Uterus (tissue), 4 donors: ENCODE results near the gene ZNF616. TPM values are rescaled to one million over a fixed set of nuclear protein-coding genes. Genes with fewer than 3 reads are reported as not detected.
A peak's percentile ranks its signal among the peaks of the same experiment; 100 is the strongest.

Experiments used
- DNase-seq, 2 donors: peaks; one replicate each; pipeline ENCODE4 v3.0.0-alpha.2; 2019 to 2020
- H3K27ac ChIP-seq, 2 donors: fragments of 200-600 bp; sonication (generic); 1 replicate in 1 of 2; 2 replicates in 1 of 2; pipeline ENCODE4 v1.5.1; 2016 to 2018
- H3K27me3 ChIP-seq, 2 donors: fragments of 200-600 bp; sonication (generic); one replicate each; pipeline ENCODE4 v1.5.1; 2018 to 2019; ENCODE audit warnings: control low read depth in 1 of 2
- H3K36me3 ChIP-seq, 2 donors: fragments of 200-600 bp; sonication (generic); one replicate each; pipeline ENCODE4 v1.5.1; 2019; ENCODE audit warnings: control low read depth in 1 of 2
- H3K4me1 ChIP-seq, 2 donors: fragments of 200-600 bp; sonication (generic); one replicate each; pipeline ENCODE4 v1.5.1; 2018 to 2019; ENCODE audit warnings: control low read depth in 1 of 2
- H3K4me3 ChIP-seq, 2 donors: fragments of 200-600 bp; sonication (generic); 1 replicate in 1 of 2; 2 replicates in 1 of 2; pipeline ENCODE4 v1.5.1; 2018 to 2019; ENCODE audit warnings: mild to moderate bottlenecking in 1 of 2
- H3K9me3 ChIP-seq, 2 donors: fragments of 200-600 bp; sonication (generic); one replicate each; pipeline ENCODE4 v1.5.1; 2019; ENCODE audit warnings: control low read depth in 1 of 2
- POLR2A ChIP-seq, 2 donors: fragments of 450-650 bp; IDR thresholded peaks; one replicate each; pipeline ENCODE4 v1.6.1; 2016; ENCODE audit warnings: antibody characterized with exemption in 2 of 2, mild to moderate bottlenecking in 1 of 2, moderate library complexity in 1 of 2
- intact Hi-C: fragments of 100-400 bp; cut with DNase I; formaldehyde crosslinking; loops from one replicate; pipeline ENCODE4 v1.15.1; 2023; ENCODE audit warnings: low total_unique reads
- total RNA-seq, 4 donors: library from RNA; depleted of rRNA in 3 of 4; stranded (reverse); fragments of >200 nt in 3 of 4; gene quantifications; one replicate each; pipeline versions ENCODE4 v1.1.0 to v1.2.4, GENCODE V29; 2014 to 2023
- TF ChIP-seq, protein P1 (sequence below), 4 experiments: fragments of 200-600 bp in 2 of 4; fragments of 450-650 bp in 2 of 4; sonication (generic) in 2 of 4; IDR thresholded peaks; one replicate each; pipeline ENCODE4 v1.5.1; 2016 to 2019; ENCODE audit warnings: antibody characterized with exemption in 4 of 4, mild to moderate bottlenecking in 2 of 4, moderate library complexity in 1 of 4
- donor health status: DM: yes; HTN: yes; CAD: no.

Gene ZNF616
- total RNA-seq, 4 donors from 2014 or later: 2.4 to 27.2 (median 17.6) TPM

DNA sequence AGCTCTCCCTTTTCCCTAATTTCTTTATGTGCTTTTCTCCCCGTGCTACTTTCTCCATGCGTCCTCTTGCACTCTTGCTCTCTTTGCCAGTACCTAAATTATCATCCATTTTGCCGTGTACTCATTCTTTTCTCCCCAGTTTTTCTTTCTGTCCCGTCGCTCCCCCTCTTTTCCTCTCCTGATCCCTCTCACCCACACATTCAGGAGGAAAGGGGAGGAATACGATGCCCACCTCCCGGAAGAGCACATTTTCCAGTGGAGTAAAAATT lies 821 bp downstream of the ZNF616 start:
- Histone ChIP-seq H3K9me3 (no peaks in the 10 kb centered on the region), H3K4me1 (peaks cover 0 to 11% of the 10 kb centered on the region in 2 donors), H3K36me3 (no peaks in the 10 kb centered on the region), H3K27ac (peak overlapping the region; percentile 97 to 98), H3K4me3 (peak overlapping the region; percentile 90 to 98), H3K27me3 (no peaks in the 10 kb centered on the region)
- intact Hi-C loops: loop anchor here (5.0 kb wide), 1 partner anchor 103 kb away; no protein-coding TSS in a partner anchor
- TF ChIP-seq, protein P1, sequence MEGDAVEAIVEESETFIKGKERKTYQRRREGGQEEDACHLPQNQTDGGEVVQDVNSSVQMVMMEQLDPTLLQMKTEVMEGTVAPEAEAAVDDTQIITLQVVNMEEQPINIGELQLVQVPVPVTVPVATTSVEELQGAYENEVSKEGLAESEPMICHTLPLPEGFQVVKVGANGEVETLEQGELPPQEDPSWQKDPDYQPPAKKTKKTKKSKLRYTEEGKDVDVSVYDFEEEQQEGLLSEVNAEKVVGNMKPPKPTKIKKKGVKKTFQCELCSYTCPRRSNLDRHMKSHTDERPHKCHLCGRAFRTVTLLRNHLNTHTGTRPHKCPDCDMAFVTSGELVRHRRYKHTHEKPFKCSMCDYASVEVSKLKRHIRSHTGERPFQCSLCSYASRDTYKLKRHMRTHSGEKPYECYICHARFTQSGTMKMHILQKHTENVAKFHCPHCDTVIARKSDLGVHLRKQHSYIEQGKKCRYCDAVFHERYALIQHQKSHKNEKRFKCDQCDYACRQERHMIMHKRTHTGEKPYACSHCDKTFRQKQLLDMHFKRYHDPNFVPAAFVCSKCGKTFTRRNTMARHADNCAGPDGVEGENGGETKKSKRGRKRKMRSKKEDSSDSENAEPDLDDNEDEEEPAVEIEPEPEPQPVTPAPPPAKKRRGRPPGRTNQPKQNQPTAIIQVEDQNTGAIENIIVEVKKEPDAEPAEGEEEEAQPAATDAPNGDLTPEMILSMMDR (IDR thresholded peaks at IDR 0.05): no peak
- no peak for TF ChIP-seq POLR2A (IDR thresholded peaks at IDR 0.05)
- DNase-seq: no peak

DNA sequence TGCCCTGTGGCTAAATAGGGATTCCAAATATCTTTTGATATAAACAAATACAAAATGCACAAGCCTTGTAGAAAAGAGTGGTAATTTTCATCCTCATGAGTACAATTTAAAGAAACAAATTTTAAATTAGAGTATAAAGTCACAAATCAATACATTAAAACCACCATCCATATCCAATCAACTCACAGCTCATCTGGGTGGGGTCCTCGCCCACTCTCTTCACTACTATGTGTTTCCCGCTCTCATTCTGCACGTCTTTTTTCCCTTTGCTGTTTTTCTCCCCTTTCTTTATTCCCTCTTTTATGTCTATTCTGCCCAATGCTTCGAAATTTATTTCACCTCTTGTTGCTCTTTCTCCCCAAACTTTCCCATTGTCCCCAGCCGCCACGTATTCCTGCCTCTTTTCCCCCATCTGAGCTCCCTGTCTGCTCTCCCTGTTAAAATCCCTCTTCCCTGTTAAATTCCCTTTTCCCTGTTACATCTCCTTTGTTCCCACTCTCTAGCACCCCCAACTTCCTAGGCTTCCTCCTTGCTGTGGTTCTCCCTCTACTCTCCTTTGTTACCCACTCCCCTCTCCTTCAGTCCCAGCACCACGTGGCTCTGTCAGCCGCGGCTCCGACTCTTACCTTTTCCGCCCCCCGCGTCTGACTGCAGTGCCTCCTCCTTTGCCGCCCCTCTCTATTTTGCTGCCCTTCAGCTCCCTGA lies 1.3 kb downstream of the ZNF616 start:
- H3K27ac ChIP-seq: peak overlapping the region; percentile 97 to 98
- peak overlapping the region; percentile 90 to 98 for H3K4me3 ChIP-seq
- no peaks in the 10 kb centered on the region for H3K36me3 ChIP-seq
- peak; percentile 16 to 20 for DNase-seq
- intact Hi-C loops: loop anchor here (5.0 kb wide), 1 partner anchor 104 kb away; no protein-coding TSS in a partner anchor
- no peak for TF ChIP-seq POLR2A (IDR thresholded peaks at IDR 0.05)
- TF ChIP-seq, protein P1 (IDR thresholded peaks at IDR 0.05): no peak
- no peaks in the 10 kb centered on the region for H3K27me3 ChIP-seq
- peaks cover 0 to 11% of the 10 kb centered on the region in 2 donors for H3K4me1 ChIP-seq
- no peaks in the 10 kb centered on the region for H3K9me3 ChIP-seq

DNA sequence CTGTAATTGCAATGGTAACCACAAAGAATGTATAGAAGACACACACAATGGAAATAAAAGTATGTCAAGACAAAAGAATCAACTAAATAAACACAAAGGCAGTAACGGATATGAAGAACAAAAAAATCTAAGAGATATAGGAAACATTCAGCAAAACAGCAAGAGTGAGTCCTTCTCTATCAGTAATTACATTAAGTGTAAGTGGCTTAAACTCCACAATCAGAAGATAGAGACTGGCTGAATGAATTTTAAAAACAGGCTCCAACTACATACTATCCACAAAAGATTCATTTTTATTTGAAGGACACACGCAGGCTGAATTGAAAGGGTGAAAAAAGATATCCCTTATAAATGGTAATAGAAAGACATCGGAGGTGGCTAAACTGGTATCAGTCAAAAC lies 19.5 kb downstream of the ZNF616 start:
- Histone ChIP-seq H3K4me3 (no peak overlapping the region), H3K36me3 (no peaks in the 10 kb centered on the region), H3K27ac (no peak overlapping the region), H3K4me1 (no peaks in the 10 kb centered on the region), H3K27me3 (no peaks in the 10 kb centered on the region), H3K9me3 (peaks cover 17 to 75% of the 10 kb centered on the region in 2 donors)
- TF ChIP-seq, protein P1 (IDR thresholded peaks at IDR 0.05): no peak
- TF ChIP-seq POLR2A (IDR thresholded peaks at IDR 0.05): no peak
- intact Hi-C loops: loop anchor here (5.0 kb wide), 1 partner anchor 53 kb away; no protein-coding TSS in a partner anchor
- no peak for DNase-seq

DNA sequence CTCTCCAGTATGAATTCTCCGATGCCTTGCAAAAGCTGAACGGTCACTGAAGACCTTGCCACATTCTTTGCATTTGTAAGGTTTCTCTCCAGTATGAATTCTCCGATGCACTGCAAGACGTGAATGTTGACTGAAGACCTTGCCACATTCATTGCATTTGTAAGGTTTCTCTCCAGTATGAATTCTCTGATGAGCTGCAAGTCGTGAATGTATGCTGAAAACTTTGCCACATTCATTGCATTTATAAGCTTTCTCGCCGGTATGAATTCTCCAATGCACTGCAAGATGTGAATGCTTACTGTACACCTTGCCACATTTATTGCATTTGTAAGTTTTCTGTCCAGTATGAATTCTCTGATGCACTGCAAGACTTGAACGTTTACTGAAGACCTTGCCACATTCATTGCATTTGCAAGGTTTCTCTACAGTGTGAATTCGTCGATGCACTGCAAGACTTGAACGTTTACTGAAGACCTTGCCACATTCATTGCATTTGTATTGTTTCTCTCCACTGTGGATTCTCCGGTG lies 24.1 kb downstream of the ZNF616 start:
- DNase-seq: no peak
- no peak for TF ChIP-seq POLR2A (IDR thresholded peaks at IDR 0.05)
- TF ChIP-seq, protein P1 (IDR thresholded peaks at IDR 0.05): no peak
- intact Hi-C loops: no loop called here
- Histone ChIP-seq H3K36me3 (no peaks in the 10 kb centered on the region), H3K4me3 (no peak overlapping the region), H3K9me3 (peaks cover 17 to 88% of the 10 kb centered on the region in 2 donors), H3K27ac (no peak overlapping the region), H3K27me3 (no peaks in the 10 kb centered on the region), H3K4me1 (no peaks in the 10 kb centered on the region)

DNA sequence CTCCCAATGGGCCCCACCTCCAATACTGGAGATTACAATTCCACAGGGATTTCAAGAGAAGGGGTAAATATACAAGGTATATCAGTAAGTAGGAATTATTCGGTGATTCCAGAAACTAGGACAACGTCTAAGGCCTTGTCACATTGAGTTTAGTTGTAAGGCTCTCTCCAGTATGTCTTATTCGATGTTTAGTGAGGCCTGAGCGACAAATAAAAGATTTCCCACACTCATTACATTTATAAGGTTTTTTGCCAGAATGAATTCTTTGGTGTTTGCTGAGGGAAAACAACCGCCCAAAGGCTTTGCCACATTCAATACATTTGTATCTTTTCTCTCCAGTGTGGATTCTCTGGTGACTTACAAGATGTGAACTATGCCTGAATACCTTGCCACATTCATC lies 25.0 kb downstream of the ZNF616 start:
- no peak for DNase-seq
- Histone ChIP-seq H3K27ac (no peak overlapping the region), H3K27me3 (no peaks in the 10 kb centered on the region), H3K4me3 (no peak overlapping the region), H3K4me1 (no peaks in the 10 kb centered on the region), H3K9me3 (peaks cover 17 to 80% of the 10 kb centered on the region in 2 donors), H3K36me3 (no peaks in the 10 kb centered on the region)
- intact Hi-C loops: no loop called here
- TF ChIP-seq, protein P1 (IDR thresholded peaks at IDR 0.05): no peak
- no peak for TF ChIP-seq POLR2A (IDR thresholded peaks at IDR 0.05)
